Epidermal melanocyte (primary cell): ENCODE results near the gene FAM117B.

Source experiments
- DNase-seq: peaks from one replicate; pipeline ENCODE4 v3.0.0; 2011; ENCODE audit warnings: low spot score; ENCODE audit not compliant: insufficient read length

Gene FAM117B

DNA sequence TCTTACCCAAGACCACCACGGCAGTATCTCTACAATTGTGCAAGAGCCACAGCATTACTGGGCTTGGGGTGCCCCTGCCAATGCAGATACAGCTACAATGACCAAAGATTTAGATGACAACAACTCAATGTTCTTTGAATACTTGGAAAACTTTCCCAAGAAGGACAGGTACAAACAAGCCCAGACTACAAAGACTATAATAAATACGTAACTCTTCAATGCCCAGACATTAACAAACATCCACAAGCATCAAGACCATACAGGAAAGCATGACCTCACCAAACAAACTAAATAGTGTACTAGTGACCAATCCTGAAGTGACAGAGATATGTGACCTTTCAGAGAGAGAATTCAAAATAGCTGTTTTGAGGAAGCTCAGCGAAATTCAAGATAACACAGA is 174.0 kb downstream of the FAM117B start:
- no peak for DNase-seq

- no peak for DNase-seq
Measured at GRCh38 chr2:202813387-202813786, 178.6 kb downstream of the FAM117B start.

DNA sequence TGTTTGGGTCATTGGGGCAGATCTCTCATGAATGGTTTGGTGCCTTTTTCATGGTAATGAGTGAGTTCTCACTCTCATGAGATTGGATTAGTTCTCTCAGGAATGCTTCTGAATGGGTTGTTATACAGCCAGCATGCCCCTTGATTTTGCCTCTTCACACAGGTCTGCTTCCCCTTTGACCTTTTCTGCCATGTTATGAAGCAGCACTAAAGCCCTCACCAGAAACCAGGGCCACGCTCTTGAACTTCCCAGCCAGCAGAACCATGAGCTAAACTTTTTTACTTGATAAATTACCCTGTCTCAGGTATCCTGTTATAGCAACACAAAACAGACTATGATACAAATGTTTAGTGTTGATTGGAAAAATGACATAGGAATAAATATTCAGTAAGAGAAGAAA is 179.5 kb downstream of the FAM117B start:
- DNase-seq: no peak

DNA sequence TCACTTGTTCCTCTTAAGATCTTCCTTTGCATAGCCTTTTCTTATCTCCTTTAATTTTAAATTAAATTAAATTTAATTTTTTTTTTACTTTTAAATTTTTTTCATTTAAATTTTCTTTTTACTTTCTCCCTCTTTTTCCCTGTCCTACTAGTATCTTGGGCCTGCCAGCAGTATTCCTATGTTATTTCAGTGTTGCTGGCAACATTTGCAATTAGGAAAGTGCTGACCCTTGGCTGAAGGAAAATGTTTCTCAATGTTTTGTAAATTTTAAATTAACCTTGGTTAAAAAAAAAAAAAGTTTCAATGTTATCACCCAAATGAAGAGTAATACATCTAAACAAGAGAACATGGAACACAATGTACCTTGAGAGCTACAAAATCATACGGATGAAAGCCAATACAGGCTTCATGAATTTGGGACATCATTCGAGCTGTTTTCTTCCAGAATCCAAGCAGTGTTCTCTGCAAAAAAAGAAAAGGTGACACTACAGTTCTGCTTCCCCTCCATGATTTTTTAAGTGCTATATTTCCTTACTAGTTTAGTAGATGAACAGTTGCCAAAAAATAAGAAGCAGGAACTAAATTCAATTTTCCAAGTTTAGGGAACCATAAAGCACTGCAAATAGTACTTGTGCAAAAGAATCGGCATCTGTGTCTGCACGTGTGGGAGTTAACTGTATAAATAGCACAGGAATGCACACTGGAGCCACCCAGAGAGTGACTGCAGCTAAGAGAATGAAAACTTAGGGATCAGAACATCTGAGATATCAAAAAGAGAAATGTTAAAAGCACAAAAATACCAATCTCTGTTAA is 181.0 kb downstream of the FAM117B start:
- no peak for DNase-seq

GRCh38 chr2:202817771-202818170 is 183.0 kb downstream of the FAM117B start:
- no peak for DNase-seq

- no peak for DNase-seq
Measured at GRCh38 chr2:202818321-202818720, 183.6 kb downstream of the FAM117B start.
